HepG2 (cell line): ENCODE data around the gene ITGB5. TPM values are rescaled to one million over a fixed set of nuclear protein-coding genes. Genes with fewer than 3 reads are reported as not detected.
A peak's percentile ranks its signal among the peaks of the same experiment; 100 is the strongest.

Source experiments
- ARID5B ChIP-seq: IDR thresholded peaks from 2 replicates; pipeline ENCODE4 v1.4.0; 2020; ENCODE audit warnings: mild to moderate bottlenecking, missing genetic modification reagents
- CBX1 ChIP-seq: IDR thresholded peaks from one replicate; pipeline ENCODE4 v1.6.1; 2016; ENCODE audit warnings: antibody characterized with exemption, low read depth
- EEA1 ChIP-seq: sonication (generic); formaldehyde crosslinking; IDR thresholded peaks from 2 replicates; pipeline ENCODE4 v1.5.1; 2020; ENCODE audit warnings: mild to moderate bottlenecking, missing genetic modification reagents, borderline replicate concordance
- HIC2 ChIP-seq: sonication (generic); formaldehyde crosslinking; IDR thresholded peaks from 2 replicates; pipeline ENCODE4 v1.9.0; 2022; ENCODE audit warnings: low read depth, missing genetic modification reagents
- HNF4A ChIP-seq: sonication (generic); formaldehyde crosslinking; IDR thresholded peaks from 2 replicates; pipeline ENCODE4 v1.4.0; 2020; ENCODE audit warnings: missing genetic modification reagents
- KDM6A ChIP-seq: IDR thresholded peaks from 2 replicates; pipeline ENCODE4 v1.6.1; 2016; ENCODE audit warnings: low read depth
- NR2F2 ChIP-seq: IDR thresholded peaks from 2 replicates; pipeline ENCODE4 v1.6.1; 2012; ENCODE audit warnings: low read depth, inconsistent platforms, borderline replicate concordance
- ZBTB1 ChIP-seq: sonication (generic); formaldehyde crosslinking; IDR thresholded peaks from 2 replicates; pipeline ENCODE4 v1.4.0; 2020; ENCODE audit warnings: missing genetic modification reagents, borderline replicate concordance
- ZBTB7A ChIP-seq: sonication (generic); formaldehyde crosslinking; IDR thresholded peaks from 2 replicates; pipeline ENCODE4 v1.8.0; 2022; ENCODE audit warnings: mild to moderate bottlenecking, missing genetic modification reagents
- ZNF20 ChIP-seq: sonication (generic); formaldehyde crosslinking; IDR thresholded peaks from 2 replicates; pipeline ENCODE4 v1.4.0; 2020; ENCODE audit warnings: mild to moderate bottlenecking, moderate library complexity, missing genetic modification reagents
- polyA plus RNA-seq, 8 experiments: library from polyadenylated mRNA; depleted of rRNA in 3 of 8; stranded (reverse) in 7 of 8; unstranded in 1 of 8; fragments of >200 nt; fragmentation: Illumina TruSeq in 4 of 8; extraction: Trizol in 4 of 8; gene quantifications; 2 replicates each; pipeline versions ENCODE4 v1.2.1 to v1.2.3, GENCODE V29; 2011 to 2016; ENCODE audit warnings: low read depth in 4 of 8, missing spikeins in 1 of 8, mixed read lengths in 1 of 8; ENCODE audit not compliant: insufficient read depth in 1 of 8
- total RNA-seq, 5 experiments: library from RNA; depleted of rRNA; stranded (reverse); fragments of >200 nt; fragmentation: Illumina TruSeq; extraction: Trizol; gene quantifications; 2 replicates each; pipeline ENCODE4 v1.2.3, GENCODE V29; 2016; ENCODE audit warnings: low read depth in 1 of 5
- TF ChIP-seq, protein P1 (sequence below): sonication (generic); formaldehyde crosslinking; IDR thresholded peaks from 2 replicates; pipeline ENCODE4 v1.5.0; 2020; ENCODE audit warnings: missing genetic modification reagents, mild to moderate bottlenecking, borderline replicate concordance
- TF ChIP-seq, protein P2 (sequence below): sonication (generic); formaldehyde crosslinking; IDR thresholded peaks from 2 replicates; pipeline ENCODE4 v1.4.0; 2020; ENCODE audit warnings: missing genetic modification reagents, mild to moderate bottlenecking, borderline replicate concordance
- TF ChIP-seq, protein P3 (sequence below): sonication (generic); formaldehyde crosslinking; IDR thresholded peaks from 2 replicates; pipeline ENCODE4 v1.4.0; 2020; ENCODE audit warnings: missing genetic modification reagents; ENCODE audit errors: not compliant biosample characterization
- TF ChIP-seq, protein P4 (sequence below): sonication (generic); formaldehyde crosslinking; IDR thresholded peaks from 2 replicates; pipeline ENCODE4 v1.5.1; 2020; ENCODE audit warnings: mild to moderate bottlenecking, missing genetic modification reagents, borderline replicate concordance

Gene ITGB5
- total and polyA plus RNA-seq, 2 of the 13 experiments (the other 11 are each of a cell fraction or from before 2014, with no cell fraction given), result 74.1 to 343 TPM

DNA sequence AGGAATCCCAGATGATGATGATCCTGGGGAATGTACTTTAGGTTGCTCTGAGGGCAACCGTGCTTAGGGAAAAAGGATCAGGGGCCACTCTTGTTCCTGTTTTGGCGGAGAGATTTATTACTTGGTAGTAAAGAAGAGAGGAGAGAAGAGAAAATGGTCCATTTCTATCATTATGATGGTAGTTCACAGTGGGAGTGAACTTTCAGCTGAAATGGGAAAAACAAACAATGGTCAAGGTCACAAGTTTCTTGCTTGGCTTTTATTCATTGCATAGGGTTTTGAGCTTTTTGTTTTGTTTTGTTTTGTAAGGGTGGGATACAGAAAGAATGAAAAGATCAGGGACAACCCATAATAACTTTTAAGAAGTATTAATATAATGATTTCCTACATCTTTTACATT is 164.6 kb downstream of the ITGB5 start (continued):
- peak; percentile 48 for TF ChIP-seq ARID5B (CRISPR knock-in tag)
- TF ChIP-seq CBX1, result no peak
- peak; percentile 43; the same call in 1 of the 2 replicates for TF ChIP-seq KDM6A (CRISPR knock-in tag)
- no peak for TF ChIP-seq ZBTB7A (CRISPR knock-in tag)
- TF ChIP-seq ZBTB1 (CRISPR knock-in tag), result no peak
- peak; percentile 64 for TF ChIP-seq HNF4A
- TF ChIP-seq HIC2, result no peak
- no peak for TF ChIP-seq EEA1 (CRISPR knock-in tag)
- TF ChIP-seq, protein P1, sequence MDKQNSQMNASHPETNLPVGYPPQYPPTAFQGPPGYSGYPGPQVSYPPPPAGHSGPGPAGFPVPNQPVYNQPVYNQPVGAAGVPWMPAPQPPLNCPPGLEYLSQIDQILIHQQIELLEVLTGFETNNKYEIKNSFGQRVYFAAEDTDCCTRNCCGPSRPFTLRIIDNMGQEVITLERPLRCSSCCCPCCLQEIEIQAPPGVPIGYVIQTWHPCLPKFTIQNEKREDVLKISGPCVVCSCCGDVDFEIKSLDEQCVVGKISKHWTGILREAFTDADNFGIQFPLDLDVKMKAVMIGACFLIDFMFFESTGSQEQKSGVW (CRISPR knock-in tag), result no peak
- TF ChIP-seq ZNF20, result no peak
- TF ChIP-seq, protein P2, sequence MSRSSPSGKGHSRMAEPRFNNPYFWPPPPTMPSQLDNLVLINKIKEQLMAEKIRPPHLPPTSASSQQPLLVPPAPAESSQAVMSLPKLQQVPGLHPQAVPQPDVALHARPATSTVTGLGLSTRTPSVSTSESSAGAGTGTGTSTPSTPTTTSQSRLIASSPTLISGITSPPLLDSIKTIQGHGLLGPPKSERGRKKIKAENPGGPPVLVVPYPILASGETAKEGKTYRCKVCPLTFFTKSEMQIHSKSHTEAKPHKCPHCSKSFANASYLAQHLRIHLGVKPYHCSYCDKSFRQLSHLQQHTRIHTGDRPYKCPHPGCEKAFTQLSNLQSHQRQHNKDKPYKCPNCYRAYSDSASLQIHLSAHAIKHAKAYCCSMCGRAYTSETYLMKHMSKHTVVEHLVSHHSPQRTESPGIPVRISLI (CRISPR knock-in tag), result no peak
- TF ChIP-seq, protein P3, sequence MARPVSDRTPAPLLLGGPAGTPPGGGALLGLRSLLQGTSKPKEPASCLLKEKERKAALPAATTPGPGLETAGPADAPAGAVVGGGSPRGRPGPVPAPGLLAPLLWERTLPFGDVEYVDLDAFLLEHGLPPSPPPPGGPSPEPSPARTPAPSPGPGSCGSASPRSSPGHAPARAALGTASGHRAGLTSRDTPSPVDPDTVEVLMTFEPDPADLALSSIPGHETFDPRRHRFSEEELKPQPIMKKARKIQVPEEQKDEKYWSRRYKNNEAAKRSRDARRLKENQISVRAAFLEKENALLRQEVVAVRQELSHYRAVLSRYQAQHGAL (CRISPR knock-in tag), result no peak
- TF ChIP-seq, protein P4, sequence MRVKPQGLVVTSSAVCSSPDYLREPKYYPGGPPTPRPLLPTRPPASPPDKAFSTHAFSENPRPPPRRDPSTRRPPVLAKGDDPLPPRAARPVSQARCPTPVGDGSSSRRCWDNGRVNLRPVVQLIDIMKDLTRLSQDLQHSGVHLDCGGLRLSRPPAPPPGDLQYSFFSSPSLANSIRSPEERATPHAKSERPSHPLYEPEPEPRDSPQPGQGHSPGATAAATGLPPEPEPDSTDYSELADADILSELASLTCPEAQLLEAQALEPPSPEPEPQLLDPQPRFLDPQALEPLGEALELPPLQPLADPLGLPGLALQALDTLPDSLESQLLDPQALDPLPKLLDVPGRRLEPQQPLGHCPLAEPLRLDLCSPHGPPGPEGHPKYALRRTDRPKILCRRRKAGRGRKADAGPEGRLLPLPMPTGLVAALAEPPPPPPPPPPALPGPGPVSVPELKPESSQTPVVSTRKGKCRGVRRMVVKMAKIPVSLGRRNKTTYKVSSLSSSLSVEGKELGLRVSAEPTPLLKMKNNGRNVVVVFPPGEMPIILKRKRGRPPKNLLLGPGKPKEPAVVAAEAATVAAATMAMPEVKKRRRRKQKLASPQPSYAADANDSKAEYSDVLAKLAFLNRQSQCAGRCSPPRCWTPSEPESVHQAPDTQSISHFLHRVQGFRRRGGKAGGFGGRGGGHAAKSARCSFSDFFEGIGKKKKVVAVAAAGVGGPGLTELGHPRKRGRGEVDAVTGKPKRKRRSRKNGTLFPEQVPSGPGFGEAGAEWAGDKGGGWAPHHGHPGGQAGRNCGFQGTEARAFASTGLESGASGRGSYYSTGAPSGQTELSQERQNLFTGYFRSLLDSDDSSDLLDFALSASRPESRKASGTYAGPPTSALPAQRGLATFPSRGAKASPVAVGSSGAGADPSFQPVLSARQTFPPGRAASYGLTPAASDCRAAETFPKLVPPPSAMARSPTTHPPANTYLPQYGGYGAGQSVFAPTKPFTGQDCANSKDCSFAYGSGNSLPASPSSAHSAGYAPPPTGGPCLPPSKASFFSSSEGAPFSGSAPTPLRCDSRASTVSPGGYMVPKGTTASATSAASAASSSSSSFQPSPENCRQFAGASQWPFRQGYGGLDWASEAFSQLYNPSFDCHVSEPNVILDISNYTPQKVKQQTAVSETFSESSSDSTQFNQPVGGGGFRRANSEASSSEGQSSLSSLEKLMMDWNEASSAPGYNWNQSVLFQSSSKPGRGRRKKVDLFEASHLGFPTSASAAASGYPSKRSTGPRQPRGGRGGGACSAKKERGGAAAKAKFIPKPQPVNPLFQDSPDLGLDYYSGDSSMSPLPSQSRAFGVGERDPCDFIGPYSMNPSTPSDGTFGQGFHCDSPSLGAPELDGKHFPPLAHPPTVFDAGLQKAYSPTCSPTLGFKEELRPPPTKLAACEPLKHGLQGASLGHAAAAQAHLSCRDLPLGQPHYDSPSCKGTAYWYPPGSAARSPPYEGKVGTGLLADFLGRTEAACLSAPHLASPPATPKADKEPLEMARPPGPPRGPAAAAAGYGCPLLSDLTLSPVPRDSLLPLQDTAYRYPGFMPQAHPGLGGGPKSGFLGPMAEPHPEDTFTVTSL, result peak; percentile 25; the same call in 1 of the 2 replicates
- TF ChIP-seq NR2F2, result no peak
